ENCODE results near the gene DOHH.
"Not testable (repeated sequence)": the region's sequence is repeated elsewhere in the genome, so short reads cannot be mapped to it uniquely, and the experiment has no call there.

DOHH gene

DNA sequence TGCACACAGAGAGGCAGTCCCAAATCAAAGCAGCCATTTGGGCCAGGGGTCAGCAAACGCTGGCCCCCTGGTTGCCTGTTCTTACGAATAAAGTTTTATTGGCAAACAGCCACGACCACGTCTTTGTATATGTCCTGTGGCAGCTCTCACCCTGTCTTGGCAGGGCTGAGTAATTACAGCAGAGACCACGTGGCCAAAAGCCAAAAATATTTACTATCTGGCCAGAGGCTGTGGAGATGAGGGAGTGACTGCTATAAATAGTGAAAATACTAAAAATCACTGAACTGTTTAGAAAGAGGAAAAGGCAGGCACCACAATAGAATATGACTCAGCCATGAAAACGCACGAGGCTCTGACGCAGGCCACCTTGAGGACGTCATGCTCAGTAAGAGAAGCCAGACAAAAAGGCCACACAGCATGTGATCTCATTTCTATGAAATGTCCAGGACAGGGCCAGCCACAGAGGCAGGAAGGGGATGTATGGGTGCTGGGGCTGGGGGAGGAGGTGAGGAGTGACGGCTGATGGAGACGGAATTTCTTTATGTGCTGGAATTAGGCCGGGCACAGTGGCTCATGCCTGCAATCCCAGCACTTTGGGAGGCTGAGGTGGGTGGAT, 49.6 kb downstream of the DOHH start (continued):
- TF ChIP-seq ZNF133 (tag by site-specific recombination; IDR thresholded peaks at IDR 0.05) (no peak), SP7 (tag by site-specific recombination; IDR thresholded peaks at IDR 0.05) (peak; percentile 61)

DNA sequence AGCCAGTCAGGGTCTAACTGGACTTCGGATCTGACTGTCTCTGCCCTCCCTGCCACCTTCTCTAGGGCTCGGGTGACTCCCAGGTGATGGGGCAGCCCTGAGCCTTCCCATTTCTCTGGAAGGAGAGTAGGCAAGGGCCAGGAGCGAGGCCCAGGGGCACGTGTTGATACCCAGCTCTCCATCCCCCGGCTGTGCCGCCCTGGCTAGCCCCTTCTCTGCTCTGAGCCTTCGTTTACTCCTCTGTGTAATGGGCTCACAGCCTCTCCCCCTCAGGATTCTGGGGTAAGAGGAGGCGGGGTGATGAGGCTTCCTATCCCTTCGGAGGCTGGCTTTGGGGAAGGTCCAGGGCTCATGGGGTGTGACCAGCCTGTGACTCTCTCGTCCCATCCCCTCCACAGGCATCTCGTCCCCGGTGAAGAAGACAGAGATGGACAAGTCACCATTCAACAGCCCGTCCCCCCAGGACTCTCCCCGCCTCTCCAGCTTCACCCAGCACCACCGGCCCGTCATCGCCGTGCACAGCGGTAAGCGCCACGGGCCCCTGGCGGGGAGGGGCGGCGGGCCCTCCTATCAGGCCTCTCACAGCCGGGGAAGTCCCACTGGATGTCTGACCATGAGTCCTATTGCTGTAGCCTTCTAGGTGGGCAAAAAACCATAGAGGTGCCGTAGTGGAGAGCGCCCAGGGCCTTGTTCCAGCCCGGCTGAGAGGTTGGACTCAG, 51.7 kb downstream of the DOHH start:
- H3K4me3 ChIP-seq (ENCODE audit: low read depth, low read length): no peak overlapping the region
- POLR2A ChIA-PET: no interaction called here
- no peak overlapping the region for H3K27ac ChIP-seq (ENCODE audit: extremely low read depth, low read depth, low read length)
- no peaks in the 10 kb centered on the region for H3K9me3 ChIP-seq (ENCODE audit: control insufficient read depth, insufficient read depth, low read depth, low read length)
- TF ChIP-seq ZBTB17 (tag by site-specific recombination; IDR thresholded peaks at IDR 0.05): no peak
- no peak for TF ChIP-seq ZNF621 (tag by site-specific recombination; IDR thresholded peaks at IDR 0.05)
- no peak for TF ChIP-seq ZNF837 (tag by site-specific recombination; IDR thresholded peaks at IDR 0.05)
- H3K36me3 ChIP-seq (ENCODE audit: control insufficient read depth in 2 of 2, insufficient read depth in 1 of 2, low read length in 2 of 2): peaks cover 0 to 47% of the 10 kb centered on the region in 2 experiments; a peak in 2 of 3 replicates
- no peaks in the 10 kb centered on the region; the same call in 1 of the 2 replicates for H3K4me1 ChIP-seq (ENCODE audit: control insufficient read depth, insufficient read depth, low read length)
- CTCF ChIA-PET: interaction anchor here (0.5 to 0.6 kb wide), 2 partner anchors 20 to 113 kb away, joined by 3 read pairs; no protein-coding TSS in a partner anchor

DNA sequence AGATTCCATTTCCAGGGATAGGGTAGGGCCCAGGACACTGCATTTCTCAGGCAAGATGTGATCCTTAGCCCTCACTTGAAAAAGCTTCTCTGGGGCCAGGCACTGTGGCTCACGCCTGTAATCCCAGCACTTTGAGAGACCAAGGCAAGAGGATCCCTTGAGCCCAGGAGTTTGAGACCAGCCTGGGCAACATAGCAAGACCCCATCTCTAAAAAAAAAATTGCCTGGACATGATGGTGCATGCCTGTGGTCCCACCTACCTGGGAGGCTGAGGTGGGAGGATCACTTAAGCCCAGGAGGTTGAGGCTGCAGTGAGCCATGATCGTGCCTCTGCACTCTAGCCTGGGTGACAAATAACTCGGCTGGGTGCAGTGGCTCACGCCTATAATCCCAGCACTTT, 53.8 kb downstream of the DOHH start:
- H3K36me3 ChIP-seq (ENCODE audit: control insufficient read depth in 2 of 2, insufficient read depth in 1 of 2, low read length in 2 of 2): peaks cover 0 to 30% of the 10 kb centered on the region in 2 experiments; a peak in 2 of 3 replicates
- CTCF ChIA-PET: interaction anchor here (1.1 to 2.6 kb wide), 3 partner anchors 9 to 26 kb away, joined by 3 to 9 read pairs (median 7); no protein-coding TSS in a partner anchor

DNA sequence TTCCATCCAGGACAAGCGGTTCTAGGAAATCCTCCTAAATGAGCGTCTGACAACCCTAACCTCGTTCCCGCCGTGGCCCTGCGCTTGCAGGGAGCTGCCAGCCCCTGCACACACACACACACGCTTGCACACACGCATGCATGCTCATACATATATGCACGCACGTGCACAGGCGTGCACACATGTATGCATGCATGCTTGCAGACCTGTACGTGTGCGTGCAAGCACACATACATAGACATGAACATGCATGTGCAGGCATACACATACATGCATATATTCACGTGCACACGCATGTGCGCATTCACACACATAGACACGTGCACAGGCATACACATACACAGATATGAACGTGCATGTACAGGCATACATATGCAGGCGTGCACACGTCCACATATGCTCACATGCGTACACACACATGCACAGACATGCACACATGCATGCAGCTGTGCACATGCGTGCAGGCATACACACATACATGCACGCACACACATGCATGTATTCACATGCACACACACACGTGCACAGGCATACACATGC, 55.7 kb downstream of the DOHH start:
- Histone ChIP-seq H3K4me3 (ENCODE audit: low read depth, low read length) (no peak overlapping the region), H3K27ac (ENCODE audit: extremely low read depth, low read depth, low read length) (no peak overlapping the region), H3K4me1 (ENCODE audit: control insufficient read depth, insufficient read depth, low read length) (no peaks in the 10 kb centered on the region), H3K9me3 (ENCODE audit: control insufficient read depth, insufficient read depth, low read depth, low read length) (no peaks in the 10 kb centered on the region), H3K36me3 (ENCODE audit: control insufficient read depth in 2 of 2, insufficient read depth in 1 of 2, low read length in 2 of 2) (peaks cover 0 to 30% of the 10 kb centered on the region in 2 experiments; a peak in 2 of 3 replicates)
- TF ChIP-seq, protein P1, sequence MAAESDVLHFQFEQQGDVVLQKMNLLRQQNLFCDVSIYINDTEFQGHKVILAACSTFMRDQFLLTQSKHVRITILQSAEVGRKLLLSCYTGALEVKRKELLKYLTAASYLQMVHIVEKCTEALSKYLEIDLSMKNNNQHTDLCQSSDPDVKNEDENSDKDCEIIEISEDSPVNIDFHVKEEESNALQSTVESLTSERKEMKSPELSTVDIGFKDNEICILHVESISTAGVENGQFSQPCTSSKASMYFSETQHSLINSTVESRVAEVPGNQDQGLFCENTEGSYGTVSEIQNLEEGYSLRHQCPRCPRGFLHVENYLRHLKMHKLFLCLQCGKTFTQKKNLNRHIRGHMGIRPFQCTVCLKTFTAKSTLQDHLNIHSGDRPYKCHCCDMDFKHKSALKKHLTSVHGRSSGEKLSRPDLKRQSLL (tag by site-specific recombination; IDR thresholded peaks at IDR 0.05): no peak
- no peak for TF ChIP-seq ZXDB (tag by site-specific recombination; IDR thresholded peaks at IDR 0.05)
- TF ChIP-seq FEZF1 (tag by site-specific recombination; IDR thresholded peaks at IDR 0.05): peak; percentile 17; the same call in 1 of the 2 replicates
- no peak for TF ChIP-seq ZNF658 (tag by site-specific recombination; IDR thresholded peaks at IDR 0.05)
- TF ChIP-seq ZNF707 (tag by site-specific recombination; IDR thresholded peaks at IDR 0.05): no peak
- TF ChIP-seq, protein P2, sequence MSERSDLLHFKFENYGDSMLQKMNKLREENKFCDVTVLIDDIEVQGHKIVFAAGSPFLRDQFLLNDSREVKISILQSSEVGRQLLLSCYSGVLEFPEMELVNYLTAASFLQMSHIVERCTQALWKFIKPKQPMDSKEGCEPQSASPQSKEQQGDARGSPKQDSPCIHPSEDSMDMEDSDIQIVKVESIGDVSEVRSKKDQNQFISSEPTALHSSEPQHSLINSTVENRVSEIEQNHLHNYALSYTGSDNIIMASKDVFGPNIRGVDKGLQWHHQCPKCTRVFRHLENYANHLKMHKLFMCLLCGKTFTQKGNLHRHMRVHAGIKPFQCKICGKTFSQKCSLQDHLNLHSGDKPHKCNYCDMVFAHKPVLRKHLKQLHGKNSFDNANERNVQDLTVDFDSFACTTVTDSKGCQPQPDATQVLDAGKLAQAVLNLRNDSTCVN (tag by site-specific recombination; optimal IDR thresholded peaks at IDR 0.05): peak; percentile 25
- TF ChIP-seq, protein P3, sequence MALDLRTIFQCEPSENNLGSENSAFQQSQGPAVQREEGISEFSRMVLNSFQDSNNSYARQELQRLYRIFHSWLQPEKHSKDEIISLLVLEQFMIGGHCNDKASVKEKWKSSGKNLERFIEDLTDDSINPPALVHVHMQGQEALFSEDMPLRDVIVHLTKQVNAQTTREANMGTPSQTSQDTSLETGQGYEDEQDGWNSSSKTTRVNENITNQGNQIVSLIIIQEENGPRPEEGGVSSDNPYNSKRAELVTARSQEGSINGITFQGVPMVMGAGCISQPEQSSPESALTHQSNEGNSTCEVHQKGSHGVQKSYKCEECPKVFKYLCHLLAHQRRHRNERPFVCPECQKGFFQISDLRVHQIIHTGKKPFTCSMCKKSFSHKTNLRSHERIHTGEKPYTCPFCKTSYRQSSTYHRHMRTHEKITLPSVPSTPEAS (tag by site-specific recombination; IDR thresholded peaks at IDR 0.05): 0 out of 2 replicates have a peak, but pooled peaks have one; percentile 15
- ChIA-PET CTCF (no interaction called here), POLR2A (no interaction called here)

More for the DNA sequence above, 53.8 kb downstream of the DOHH start:
- H3K4me1 ChIP-seq (ENCODE audit: control insufficient read depth, insufficient read depth, low read length); H3K27ac ChIP-seq (ENCODE audit: extremely low read depth, low read depth, low read length); H3K9me3 ChIP-seq (ENCODE audit: control insufficient read depth, insufficient read depth, low read depth, low read length); H3K4me3 ChIP-seq (ENCODE audit: low read depth, low read length); POLR2A ChIA-PET: not testable (repeated sequence)
- TF ChIP-seq ZNF121 (tag by site-specific recombination; IDR thresholded peaks at IDR 0.05): peak; percentile 87

Data from HEK293 (cell line).